Astrocyte (in vitro differentiated cells and primary cell): Measurements from ENCODE around the gene CEACAM18. TPM values are rescaled to one million over a fixed set of nuclear protein-coding genes. Genes with fewer than 3 reads are reported as not detected.

Experiments used
- DNase-seq: peaks from one replicate; pipeline ENCODE4 v3.0.0-alpha.2; 2010; ENCODE audit warnings: low read depth
- FAIRE-seq: peaks from 2 replicates; lab custom pipeline; 2011; peaks lifted over from hg19 to GRCh38; lab: Jason Lieb, UNC
- H2AFZ ChIP-seq: 2 replicates; pipeline ENCODE4 v1.6.0; 2012; ENCODE audit warnings: low read depth, low read length, inconsistent platforms
- H3K27ac ChIP-seq: 2 replicates; pipeline ENCODE4 v1.5.1; 2011; ENCODE audit warnings: low read depth, low read length, inconsistent platforms
- H3K27me3 ChIP-seq: 2 replicates; pipeline ENCODE4 v1.6.0; 2011; ENCODE audit warnings: low read length, inconsistent platforms; ENCODE audit not compliant: insufficient read depth
- H3K36me3 ChIP-seq: 2 replicates; pipeline ENCODE4 v1.5.1; 2011; ENCODE audit warnings: low read length, inconsistent platforms; ENCODE audit not compliant: insufficient read depth
- H3K4me1 ChIP-seq: 2 replicates; pipeline ENCODE4 v1.5.1; 2011; ENCODE audit warnings: low read length, inconsistent platforms; ENCODE audit not compliant: insufficient read depth
- H3K4me2 ChIP-seq: 2 replicates; pipeline ENCODE4 v1.6.0; 2012; ENCODE audit warnings: low read length, inconsistent platforms
- H3K4me3 ChIP-seq: 2 replicates; pipeline ENCODE4 v1.5.1; 2011; ENCODE audit warnings: low read depth, mild to moderate bottlenecking, low read length, inconsistent platforms; ENCODE audit not compliant: insufficient read depth
- H3K79me2 ChIP-seq: 2 replicates; pipeline ENCODE4 v1.6.0; 2012; ENCODE audit warnings: mild to moderate bottlenecking, low read length, inconsistent platforms; ENCODE audit not compliant: insufficient read depth
- H3K9ac ChIP-seq: 2 replicates; pipeline ENCODE4 v1.6.0; 2012; ENCODE audit warnings: mild to moderate bottlenecking, low read length, inconsistent platforms
- H3K9me3 ChIP-seq: 2 replicates; pipeline ENCODE4 v1.5.1; 2012; ENCODE audit warnings: low read depth, mild to moderate bottlenecking, low read length, inconsistent platforms; ENCODE audit not compliant: insufficient read depth
- H4K20me1 ChIP-seq: 2 replicates; pipeline ENCODE4 v1.6.0; 2012; ENCODE audit warnings: low read length, inconsistent platforms; ENCODE audit not compliant: insufficient read depth
- H3K27ac Mint-ChIP-seq: one replicate; pipeline ENCODE4 v1.8.0; 2021; ENCODE audit warnings: mild to moderate bottlenecking, mixed read lengths; ENCODE audit not compliant: unreplicated experiment
- H3K27me3 Mint-ChIP-seq: one replicate; pipeline ENCODE4 v1.8.0; 2021; ENCODE audit warnings: low read depth, mixed read lengths; ENCODE audit not compliant: unreplicated experiment
- H3K36me3 Mint-ChIP-seq: one replicate; pipeline ENCODE4 v1.8.0; 2021; ENCODE audit warnings: low read depth, mixed read lengths; ENCODE audit not compliant: unreplicated experiment
- H3K4me1 Mint-ChIP-seq: one replicate; pipeline ENCODE4 v1.8.0; 2021; ENCODE audit warnings: low read depth, mixed read lengths; ENCODE audit not compliant: unreplicated experiment
- H3K4me3 Mint-ChIP-seq: one replicate; pipeline ENCODE4 v1.8.0; 2021; ENCODE audit warnings: mild to moderate bottlenecking, moderate library complexity, mixed read lengths; ENCODE audit not compliant: unreplicated experiment
- H3K9me3 Mint-ChIP-seq: one replicate; pipeline ENCODE4 v1.8.0; 2021; ENCODE audit warnings: mild to moderate bottlenecking, mixed read lengths; ENCODE audit not compliant: unreplicated experiment
- CTCF ChIP-seq: IDR thresholded peaks from 2 replicates; pipeline ENCODE4 v1.5.1; 2011; ENCODE audit warnings: low read depth, mild to moderate bottlenecking, inconsistent platforms, low read length, moderate library complexity; ENCODE audit not compliant: insufficient read depth
- EZH2 ChIP-seq: IDR thresholded peaks from 2 replicates; pipeline ENCODE4 v1.6.1; 2012; ENCODE audit warnings: mild to moderate bottlenecking, low read length, inconsistent platforms; ENCODE audit not compliant: insufficient read depth
- total RNA-seq: library from RNA; stranded (reverse); gene quantifications from 2 replicates; pipeline ENCODE4 v1.2.1, GENCODE V29; 2021

The CEACAM18 gene
- total RNA-seq, 1 donor from 2014 or later: not detected

GRCh38 chr19:51448411-51449016 is 29.8 kb upstream of the CEACAM18 start:
- no peak for FAIRE-seq
- H3K4me3 Mint-ChIP-seq: no peak overlapping the region

GRCh38 chr19:51450730-51451307 is 27.5 kb upstream of the CEACAM18 start:
- DNase-seq: no peak
- no peak overlapping the region for H3K4me3 Mint-ChIP-seq
- no peak for TF ChIP-seq EZH2
- TF ChIP-seq CTCF: no peak
- H3K4me3 ChIP-seq: no peak overlapping the region
- no peak overlapping the region for H2AFZ ChIP-seq
- H3K27ac Mint-ChIP-seq: no peak overlapping the region
- H3K36me3 Mint-ChIP-seq: no peaks in the 10 kb centered on the region
- no peaks in the 10 kb centered on the region for H3K4me1 Mint-ChIP-seq
- H3K79me2 ChIP-seq: no peaks in the 10 kb centered on the region
- no peaks in the 10 kb centered on the region for H3K4me1 ChIP-seq
- H3K27ac ChIP-seq: no peak overlapping the region
- no peak for FAIRE-seq
- no peaks in the 10 kb centered on the region for H3K9me3 ChIP-seq
- H3K27me3 Mint-ChIP-seq: peaks cover 11% of the 10 kb centered on the region
- peaks cover 22% of the 10 kb centered on the region for H3K9me3 Mint-ChIP-seq
- no peaks in the 10 kb centered on the region for H3K36me3 ChIP-seq
- no peak overlapping the region for H3K9ac ChIP-seq
- no peaks in the 10 kb centered on the region for H4K20me1 ChIP-seq
- no peaks in the 10 kb centered on the region for H3K27me3 ChIP-seq
- H3K4me2 ChIP-seq: no peak overlapping the region

More at GRCh38 chr19:51448411-51449016, 29.8 kb upstream of the CEACAM18 start:
- H3K27ac Mint-ChIP-seq: no peak overlapping the region
- Histone ChIP-seq H3K4me3 (no peak overlapping the region), H3K4me1 (no peaks in the 10 kb centered on the region), H3K4me2 (no peak overlapping the region), H3K36me3 (no peaks in the 10 kb centered on the region), H3K27me3 (no peaks in the 10 kb centered on the region), H3K27ac (no peak overlapping the region), H3K9ac (no peak overlapping the region), H3K9me3 (no peaks in the 10 kb centered on the region), H3K79me2 (no peaks in the 10 kb centered on the region), H4K20me1 (no peaks in the 10 kb centered on the region), H2AFZ (no peak overlapping the region)
- DNase-seq: no peak
- H3K27me3 Mint-ChIP-seq: peaks cover 14% of the 10 kb centered on the region
- H3K4me1 Mint-ChIP-seq: no peaks in the 10 kb centered on the region
- H3K9me3 Mint-ChIP-seq: peaks cover 18% of the 10 kb centered on the region
- H3K36me3 Mint-ChIP-seq: no peaks in the 10 kb centered on the region
- no peak for TF ChIP-seq CTCF
- no peak for TF ChIP-seq EZH2
